Kidney (tissue), 14 donors: Measurements from ENCODE around the gene ST8SIA6. TPM values are rescaled to one million over a fixed set of nuclear protein-coding genes. Genes with fewer than 3 reads are reported as not detected.

Source experiments
- DNase-seq, 5 donors: peaks; one replicate each; pipeline ENCODE4 v3.0.0-alpha.2; 2013 to 2020
- FAIRE-seq: peaks from 2 replicates; lab custom pipeline; 2012; peaks lifted over from hg19 to GRCh38; lab: Jason Lieb, UNC
- H3K27ac ChIP-seq, 2 donors: one replicate each; pipeline ENCODE4 v1.7.0; 2013; ENCODE audit warnings: low read depth in 2 of 2, low read length in 2 of 2, inconsistent platforms in 1 of 2
- H3K27me3 ChIP-seq: one replicate; pipeline ENCODE4 v1.7.1; 2013; ENCODE audit warnings: low read length, inconsistent platforms; ENCODE audit not compliant: control insufficient read depth, insufficient read depth
- H3K36me3 ChIP-seq, 3 donors: one replicate each; pipeline versions ENCODE4 v1.7.0 to v1.7.1; 2013; ENCODE audit warnings: low read length in 3 of 3, control low read depth in 1 of 3, inconsistent platforms in 1 of 3; ENCODE audit not compliant: insufficient read depth in 3 of 3, control insufficient read depth in 2 of 3
- H3K4me1 ChIP-seq, 3 donors: one replicate each; pipeline versions ENCODE4 v1.7.0 to v1.7.1; 2013; ENCODE audit warnings: low read length in 3 of 3, inconsistent platforms in 1 of 3, low read depth in 1 of 3; ENCODE audit not compliant: control insufficient read depth in 2 of 3, insufficient read depth in 2 of 3
- H3K4me3 ChIP-seq, 3 donors: one replicate each; pipeline versions ENCODE4 v1.7.0 to v1.8.1; 2013; ENCODE audit warnings: low read length in 3 of 3, control low read depth in 1 of 3, inconsistent platforms in 1 of 3
- H3K9ac ChIP-seq, 3 donors: one replicate each; pipeline versions ENCODE4 v1.7.0 to v1.7.1; 2013; ENCODE audit warnings: low read length in 3 of 3, control low read depth in 1 of 3, inconsistent platforms in 1 of 3
- H3K9me3 ChIP-seq, 3 donors: one replicate each; pipeline versions ENCODE4 v1.7.0 to v1.7.1; 2013; ENCODE audit warnings: low read length in 3 of 3, control low read depth in 1 of 3, inconsistent platforms in 1 of 3; ENCODE audit not compliant: control insufficient read depth in 2 of 3, insufficient read depth in 1 of 3
- intact Hi-C: fragments of 100-400 bp; cut with DNase I; formaldehyde crosslinking; loops from one replicate; pipeline ENCODE4 v1.11.1; 2022
- polyA plus RNA-seq: library from polyadenylated mRNA; stranded (reverse); fragments of 350-450 nt; fragmentation: Illumina TruSeq; extraction: RNeasy Lipid Tissue Mini Kit (QIAGEN cat#74804); gene quantifications from one replicate; pipeline ENCODE4 v1.2.3, GENCODE V29; 2014; ENCODE audit warnings: low read depth, low replicate concordance; ENCODE audit not compliant: insufficient read depth
- total RNA-seq: library from RNA; stranded (reverse); fragmentation: NEBNext Ultra II Directional; extraction: Animal tissue kit (Norgen Biotek cat#: 25700); gene quantifications from one replicate; pipeline ENCODE4 v1.2.1, GENCODE V29; 2021
- TF ChIP-seq, protein P1 (sequence below): IDR thresholded peaks from 3 replicates; pipeline ENCODE4 v1.5.1; 2012; ENCODE audit warnings: mild to moderate bottlenecking, moderate library complexity, borderline replicate concordance; ENCODE audit not compliant: insufficient read depth; ENCODE audit errors: extremely low read depth
- donor health status: control.
- donor health status: control.
- donor health status: control.
- donor health status: control.
- donor health status: control.
- donor health status: DM: yes; HTN: yes; CAD: no.
- donor health status: Normal renal cell carcinoma (clear cell type).

Gene ST8SIA6
- total and polyA plus RNA-seq, 2 donors from 2014 or later: 0.22 to 0.91 TPM

DNA sequence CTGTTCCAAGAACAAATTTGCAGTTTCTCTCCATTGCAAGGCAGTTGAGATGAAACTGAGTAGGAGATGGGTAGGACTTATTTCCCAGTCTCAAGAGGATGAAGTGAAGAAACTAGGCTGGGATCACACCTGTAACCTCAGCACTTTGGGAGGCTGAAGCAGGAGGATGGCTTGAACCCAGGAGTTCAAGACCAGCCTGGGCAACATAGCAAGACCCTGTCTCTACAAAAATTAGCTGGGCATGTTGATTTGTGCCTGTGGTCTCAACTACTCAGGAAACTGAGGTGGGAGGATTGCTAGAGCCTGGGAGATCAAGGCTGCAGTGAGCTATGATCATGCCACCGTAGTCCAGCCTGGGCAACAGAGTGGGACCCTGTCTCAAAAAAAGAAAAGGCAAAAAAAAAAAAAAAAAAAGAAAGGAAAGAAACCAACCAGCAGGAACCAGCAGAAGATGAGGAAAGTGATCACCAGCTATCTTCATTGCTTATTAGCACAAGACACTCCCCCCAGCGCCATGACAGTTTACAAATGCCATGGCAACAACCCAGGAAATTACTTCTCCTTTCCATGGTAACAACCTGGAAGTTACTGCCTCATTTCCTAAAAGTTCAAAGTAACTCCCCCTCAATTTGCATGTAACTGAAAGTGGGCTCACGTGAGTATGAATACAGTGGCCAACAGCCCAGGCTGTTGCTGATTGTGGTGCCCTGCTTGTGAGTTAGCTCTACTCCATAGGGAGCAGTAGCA is 18.3 kb upstream of the ST8SIA6 start:
- H3K9me3 ChIP-seq: no peaks in the 10 kb centered on the region
- intact Hi-C loops: no loop called here
- no peak overlapping the region for H3K9ac ChIP-seq
- TF ChIP-seq, protein P1, sequence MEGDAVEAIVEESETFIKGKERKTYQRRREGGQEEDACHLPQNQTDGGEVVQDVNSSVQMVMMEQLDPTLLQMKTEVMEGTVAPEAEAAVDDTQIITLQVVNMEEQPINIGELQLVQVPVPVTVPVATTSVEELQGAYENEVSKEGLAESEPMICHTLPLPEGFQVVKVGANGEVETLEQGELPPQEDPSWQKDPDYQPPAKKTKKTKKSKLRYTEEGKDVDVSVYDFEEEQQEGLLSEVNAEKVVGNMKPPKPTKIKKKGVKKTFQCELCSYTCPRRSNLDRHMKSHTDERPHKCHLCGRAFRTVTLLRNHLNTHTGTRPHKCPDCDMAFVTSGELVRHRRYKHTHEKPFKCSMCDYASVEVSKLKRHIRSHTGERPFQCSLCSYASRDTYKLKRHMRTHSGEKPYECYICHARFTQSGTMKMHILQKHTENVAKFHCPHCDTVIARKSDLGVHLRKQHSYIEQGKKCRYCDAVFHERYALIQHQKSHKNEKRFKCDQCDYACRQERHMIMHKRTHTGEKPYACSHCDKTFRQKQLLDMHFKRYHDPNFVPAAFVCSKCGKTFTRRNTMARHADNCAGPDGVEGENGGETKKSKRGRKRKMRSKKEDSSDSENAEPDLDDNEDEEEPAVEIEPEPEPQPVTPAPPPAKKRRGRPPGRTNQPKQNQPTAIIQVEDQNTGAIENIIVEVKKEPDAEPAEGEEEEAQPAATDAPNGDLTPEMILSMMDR: no peak
- no peak overlapping the region for H3K27ac ChIP-seq
- no peak overlapping the region for H3K4me3 ChIP-seq
- FAIRE-seq (no peak), DNase-seq (no peak)
- no peaks in the 10 kb centered on the region for H3K27me3 ChIP-seq
- no peaks in the 10 kb centered on the region for H3K4me1 ChIP-seq
- no peaks in the 10 kb centered on the region for H3K36me3 ChIP-seq

DNA sequence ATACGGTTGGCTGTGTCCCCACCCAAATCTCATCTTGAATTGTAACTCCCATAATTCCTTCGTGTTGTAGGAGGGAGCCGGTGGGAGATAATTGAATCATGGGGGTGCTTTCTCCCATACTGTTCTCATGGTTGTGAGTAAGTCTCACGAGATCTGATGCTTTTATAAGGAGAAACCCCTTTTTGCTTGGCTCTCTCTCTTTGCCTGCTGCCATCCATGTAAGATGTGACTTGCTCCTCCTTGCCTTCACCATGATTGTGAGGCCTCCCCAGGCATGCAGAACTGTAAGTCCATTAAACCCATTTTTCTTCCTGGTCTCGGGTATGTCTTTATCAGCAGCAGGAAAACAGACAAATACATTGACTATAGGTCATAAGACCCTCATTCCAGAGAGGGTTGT is 15.9 kb upstream of the ST8SIA6 start:
- Histone ChIP-seq H3K36me3 (no peaks in the 10 kb centered on the region), H3K27me3 (no peaks in the 10 kb centered on the region), H3K9me3 (no peaks in the 10 kb centered on the region), H3K4me1 (no peaks in the 10 kb centered on the region), H3K27ac (no peak overlapping the region), H3K9ac (no peak overlapping the region), H3K4me3 (no peak overlapping the region)
- DNase-seq (no peak), FAIRE-seq (no peak)
- TF ChIP-seq, protein P1: no peak
- intact Hi-C loops: no loop called here

DNA sequence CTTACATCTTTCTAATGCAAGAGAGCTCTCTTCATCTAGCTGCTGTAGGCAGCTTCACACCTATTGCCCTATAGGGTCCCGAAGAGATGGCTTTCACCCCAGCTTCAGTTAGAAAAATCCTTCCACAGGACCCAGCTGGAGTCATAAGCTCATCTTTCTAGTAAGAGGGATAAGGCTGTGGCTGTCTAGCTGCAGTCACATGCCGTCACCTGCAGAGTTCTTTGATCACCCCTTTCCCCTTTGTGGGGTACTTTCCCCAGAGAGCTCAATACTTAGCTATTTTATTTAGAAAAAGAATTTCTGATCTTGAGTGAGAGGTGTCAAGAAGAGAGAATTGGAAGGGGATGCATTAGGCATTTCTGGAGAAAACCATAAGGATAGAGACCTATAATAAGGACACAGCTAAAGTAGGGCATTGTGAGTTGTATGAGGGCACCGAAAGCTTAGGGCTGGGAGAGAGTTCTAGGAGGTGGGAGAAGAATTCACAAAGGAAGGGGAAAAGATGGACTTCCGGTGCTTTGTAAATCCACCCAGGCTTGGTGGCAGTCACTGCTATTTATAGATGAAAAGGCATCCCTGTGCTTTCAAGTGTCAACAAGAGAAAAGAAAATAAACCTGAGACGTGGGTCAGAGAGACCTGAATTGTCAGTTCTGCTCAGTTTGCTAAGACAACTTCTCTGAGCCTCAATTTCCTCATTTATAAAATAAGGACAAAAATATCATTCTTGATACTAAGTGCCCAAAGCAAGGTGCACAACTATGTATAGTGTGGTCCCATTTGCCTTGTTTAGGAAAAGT is 11.1 kb upstream of the ST8SIA6 start:
- Histone ChIP-seq H3K27me3 (no peaks in the 10 kb centered on the region), H3K36me3 (no peaks in the 10 kb centered on the region), H3K4me1 (no peaks in the 10 kb centered on the region), H3K27ac (no peak overlapping the region), H3K4me3 (no peak overlapping the region), H3K9me3 (no peaks in the 10 kb centered on the region), H3K9ac (no peak overlapping the region)
- intact Hi-C loops: no loop called here
- TF ChIP-seq, protein P1: no peak
- no peak for FAIRE-seq
- DNase-seq: peak in 2 of 5 donors; percentile 14 to 26
